NCI-H1694 treated with DMSO at 0.1 percent for 48 hours (cell line): ENCODE measurements around the gene HYAL4.

Experiments
- DNase-seq: peaks from one replicate; lab custom pipeline; 2025; lab: John Stamatoyannopoulos, UW

The HYAL4 gene

GRCh38 chr7:123916240-123916724, 71.3 kb downstream of the HYAL4 start:
- peak; percentile 36 for DNase-seq

- no peak for DNase-seq
These were observed 72.9 kb downstream of the HYAL4 start for GRCh38 chr7:123917878-123918277.

GRCh38 chr7:123918309-123918708, 73.3 kb downstream of the HYAL4 start:
- no peak for DNase-seq

GRCh38 chr7:123923599-123923998, 78.6 kb downstream of the HYAL4 start:
- no peak for DNase-seq

GRCh38 chr7:123924941-123925340, 80.0 kb downstream of the HYAL4 start, which contains the start of gene SPAM1:
TSS of gene SPAM1 (plus strand) at chr7:123925241. CDS start at chr7:123953571, 28,330 bp downstream.
- no peak for DNase-seq
